ENCODE measurements around the gene UBALD2. TPM values are rescaled to one million over a fixed set of nuclear protein-coding genes. Genes with fewer than 3 reads are reported as not detected.
"Not testable (repeated sequence)": the region's sequence is repeated elsewhere in the genome, so short reads cannot be mapped to it uniquely, and the experiment has no call there.

UBALD2 gene
- 10 to 100 TPM; 25.8 to 30.2 TPM for total RNA-seq
- polyA plus RNA-seq, result 10 to 100 TPM; 23.2 to 27.7 TPM
- long read RNA-seq, donor 1, partial matches to known transcripts, result 0 of 1 reads
- long read RNA-seq, donor 1, other reads (novel, unspliced or antisense), result 1 of 1 reads
- long read RNA-seq, donor 2, transcript UBALD2-201 (3 exons, 1,593 nt), result major isoform, 5 of 7 reads
- long read RNA-seq, donor 2, partial matches to known transcripts, result 0 of 7 reads
- long read RNA-seq, donor 2, other reads (novel, unspliced or antisense), result 2 of 7 reads

DNA sequence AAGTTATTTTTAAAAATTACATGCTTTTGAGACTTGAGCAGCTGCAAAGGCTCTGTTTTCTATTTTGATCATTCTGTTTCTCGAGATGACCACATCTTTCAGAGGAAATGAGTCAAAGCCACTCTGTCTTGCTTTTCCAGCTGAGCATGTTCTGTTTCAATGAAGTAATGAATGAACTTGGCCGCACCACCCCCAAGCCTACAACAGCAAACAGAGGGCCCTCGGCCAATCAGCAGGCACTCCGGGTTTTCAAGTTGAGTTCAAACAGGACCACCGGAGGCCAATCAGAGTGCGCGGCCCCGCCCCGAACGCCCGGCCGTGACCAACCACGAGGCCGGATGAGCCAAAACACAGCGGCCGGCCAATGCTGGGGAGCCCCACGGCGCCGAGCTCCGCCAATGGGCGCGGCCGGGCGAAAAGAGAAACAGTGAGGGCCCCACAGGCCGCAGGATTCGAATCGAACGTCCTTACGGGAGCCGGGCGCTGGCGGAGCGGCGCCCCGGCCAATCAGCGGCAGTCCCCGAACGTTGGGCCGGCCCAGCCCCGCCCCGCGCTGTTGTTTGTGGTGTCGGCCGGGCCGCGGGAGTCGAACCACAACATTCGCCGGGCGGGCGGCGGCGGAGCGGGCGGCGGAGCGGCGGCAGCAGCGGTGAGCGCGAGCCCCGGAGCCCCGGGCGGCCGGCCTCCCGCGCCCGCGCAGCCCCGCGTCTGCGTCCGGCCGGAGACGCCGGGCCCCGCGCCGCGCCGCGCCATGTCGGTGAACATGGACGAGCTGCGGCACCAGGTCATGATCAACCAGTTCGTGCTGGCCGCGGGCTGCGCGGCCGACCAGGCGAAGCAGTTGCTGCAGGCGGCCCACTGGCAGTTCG is at the start of gene UBALD2:
Gene UBALD2 (plus strand): TSS at position 594 of the 869 bp plus-strand sequence. CDS start 158 bp downstream, at position 752.
- ATAC-seq (ENCODE audit: low FRiP score) (peak; percentile 98), DNase-seq (peak; percentile 100)
- no peaks in the 10 kb centered on the region for H3K36me3 ChIP-seq (ENCODE audit: control insufficient read depth in 1 of 2, insufficient read depth in 2 of 2, low read length in 1 of 2)
- no peaks in the 10 kb centered on the region for H3K9me3 ChIP-seq (ENCODE audit: control insufficient read depth, low read length)
- no peaks in the 10 kb centered on the region for H3K27me3 ChIP-seq (ENCODE audit: control insufficient read depth in 1 of 2, insufficient read depth in 2 of 2, low read length in 1 of 2)
- no peaks in the 10 kb centered on the region for H3K4me1 ChIP-seq (ENCODE audit: control insufficient read depth in 1 of 2, insufficient read depth in 2 of 2, low read length in 2 of 2)
- H3K4me3 ChIP-seq (ENCODE audit: low read length in 2 of 2), result peak within 1 kb of the TSS; percentile 97 to 98
- peak within 1 kb of the TSS; percentile 47 to 89 for H3K27ac ChIP-seq (ENCODE audit: low read depth in 1 of 2, low read length in 2 of 2)
- intact Hi-C loops (cut with DNase I), result no loop called here
- WGBS, 2 donors, result 0% methylated on average over 46 to 94 of the region's 94 CpGs

DNA sequence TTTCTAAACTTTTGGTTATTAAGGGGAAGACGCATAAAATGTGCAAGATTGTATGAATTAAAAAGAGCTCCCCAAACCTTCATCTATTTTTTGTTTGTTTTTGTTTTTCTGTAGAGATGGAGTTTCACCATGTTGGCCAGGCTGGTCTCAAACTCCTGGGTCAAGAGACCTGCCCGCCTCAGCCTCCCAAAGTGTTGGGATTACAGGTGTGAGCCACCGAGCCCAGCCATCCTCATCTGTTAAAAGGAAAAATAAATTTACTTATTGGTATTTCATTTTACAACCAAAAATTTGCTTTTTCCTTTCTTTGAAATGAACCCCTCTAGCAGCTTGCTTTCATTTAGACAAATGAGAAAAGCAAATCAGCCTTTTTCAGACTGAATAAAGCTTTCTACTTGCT is 48.1 kb upstream of the UBALD2 start:
- WGBS, 2 donors, result 97 to 98% methylated on average over 3 of the region's 3 CpGs
- Histone ChIP-seq H3K36me3 (ENCODE audit: control insufficient read depth in 1 of 2, insufficient read depth in 2 of 2, low read length in 1 of 2) (no peaks in the 10 kb centered on the region), H3K4me1 (ENCODE audit: control insufficient read depth in 1 of 2, insufficient read depth in 2 of 2, low read length in 2 of 2) (no peaks in the 10 kb centered on the region), H3K27me3 (ENCODE audit: control insufficient read depth in 1 of 2, insufficient read depth in 2 of 2, low read length in 1 of 2) (no peaks in the 10 kb centered on the region), H3K27ac (ENCODE audit: low read depth in 1 of 2, low read length in 2 of 2) (no peak overlapping the region), H3K4me3 (ENCODE audit: low read length in 2 of 2) (no peak overlapping the region), H3K9me3 (ENCODE audit: control insufficient read depth, low read length) (no peaks in the 10 kb centered on the region)
- no peak for ATAC-seq (ENCODE audit: low FRiP score)
- intact Hi-C loops (cut with DNase I), result no loop called here
- no peak for DNase-seq

GRCh38 chr17:76219670-76220383 is 45.3 kb upstream of the UBALD2 start:
- Histone ChIP-seq H3K27me3 (ENCODE audit: control insufficient read depth in 1 of 2, insufficient read depth in 2 of 2, low read length in 1 of 2) (no peaks in the 10 kb centered on the region), H3K4me3 (ENCODE audit: low read length in 2 of 2) (no peak overlapping the region), H3K27ac (ENCODE audit: low read depth in 1 of 2, low read length in 2 of 2) (no peak overlapping the region), H3K4me1 (ENCODE audit: control insufficient read depth in 1 of 2, insufficient read depth in 2 of 2, low read length in 2 of 2) (no peaks in the 10 kb centered on the region), H3K9me3 (ENCODE audit: control insufficient read depth, low read length) (no peaks in the 10 kb centered on the region), H3K36me3 (ENCODE audit: control insufficient read depth in 1 of 2, insufficient read depth in 2 of 2, low read length in 1 of 2) (no peaks in the 10 kb centered on the region)
- intact Hi-C loops (cut with DNase I), result no loop called here
- WGBS, 2 donors, result 95% methylated on average over 7 of the region's 7 CpGs
- ATAC-seq (ENCODE audit: low FRiP score) (no peak), DNase-seq (no peak)

- intact Hi-C loops (cut with DNase I), result no loop called here
- Histone ChIP-seq H3K9me3 (ENCODE audit: control insufficient read depth, low read length) (no peaks in the 10 kb centered on the region), H3K27ac (ENCODE audit: low read depth in 1 of 2, low read length in 2 of 2) (no peak overlapping the region), H3K4me3 (ENCODE audit: low read length in 2 of 2) (no peak overlapping the region), H3K36me3 (ENCODE audit: control insufficient read depth in 1 of 2, insufficient read depth in 2 of 2, low read length in 1 of 2) (no peaks in the 10 kb centered on the region), H3K27me3 (ENCODE audit: control insufficient read depth in 1 of 2, insufficient read depth in 2 of 2, low read length in 1 of 2) (no peaks in the 10 kb centered on the region), H3K4me1 (ENCODE audit: control insufficient read depth in 1 of 2, insufficient read depth in 2 of 2, low read length in 2 of 2) (no peaks in the 10 kb centered on the region)
- 98% methylated on average over 1 of the region's 1 CpG for WGBS, 2 donors
- DNase-seq, result no peak
- ATAC-seq (ENCODE audit: low FRiP score), result no peak
Measured at GRCh38 chr17:76223802-76224201, 41.3 kb upstream of the UBALD2 start.

DNA sequence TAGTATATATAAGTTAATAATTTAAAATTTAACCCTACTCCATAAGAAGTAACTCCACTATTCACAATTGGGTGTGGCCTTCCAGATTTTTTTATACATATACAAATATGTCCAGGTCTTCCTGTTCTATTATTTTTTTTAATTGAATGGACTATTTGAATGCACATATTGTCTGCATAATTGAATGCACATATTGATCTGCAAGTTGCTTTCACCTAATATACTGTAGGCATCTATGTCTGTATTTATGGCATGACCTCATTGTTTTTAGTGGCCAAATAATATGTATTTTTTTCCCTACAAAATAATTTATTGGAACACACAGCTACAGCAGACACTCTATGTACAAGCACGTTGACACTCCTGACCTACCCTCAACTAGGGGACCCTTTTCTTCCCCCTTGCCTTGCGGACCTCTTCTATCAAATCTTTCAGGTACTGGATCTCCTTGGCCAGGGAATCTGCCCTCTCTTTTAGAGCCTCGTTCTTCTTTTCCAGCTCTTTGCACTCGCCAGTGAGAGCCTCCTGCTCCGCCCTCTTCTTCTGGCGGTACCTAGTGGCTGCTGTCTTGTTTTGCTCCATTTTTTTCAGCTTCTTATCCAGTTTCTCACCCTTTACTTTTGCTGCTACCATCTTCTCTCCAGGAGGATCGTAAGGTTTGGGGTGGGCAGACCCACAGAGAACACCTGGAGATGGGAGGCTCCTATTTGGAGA is 39.6 kb upstream of the UBALD2 start:
- H3K9me3 ChIP-seq (ENCODE audit: control insufficient read depth, low read length); intact Hi-C loops (cut with DNase I); DNase-seq; H3K27me3 ChIP-seq (ENCODE audit: control insufficient read depth in 1 of 2, insufficient read depth in 2 of 2, low read length in 1 of 2); H3K36me3 ChIP-seq (ENCODE audit: control insufficient read depth in 1 of 2, insufficient read depth in 2 of 2, low read length in 1 of 2); H3K27ac ChIP-seq (ENCODE audit: low read depth in 1 of 2, low read length in 2 of 2); H3K4me1 ChIP-seq (ENCODE audit: control insufficient read depth in 1 of 2, insufficient read depth in 2 of 2, low read length in 2 of 2); H3K4me3 ChIP-seq (ENCODE audit: low read length in 2 of 2); ATAC-seq (ENCODE audit: low FRiP score): not testable (repeated sequence)
- 73 to 78% methylated on average over 7 of the region's 7 CpGs for WGBS, 2 donors

DNA sequence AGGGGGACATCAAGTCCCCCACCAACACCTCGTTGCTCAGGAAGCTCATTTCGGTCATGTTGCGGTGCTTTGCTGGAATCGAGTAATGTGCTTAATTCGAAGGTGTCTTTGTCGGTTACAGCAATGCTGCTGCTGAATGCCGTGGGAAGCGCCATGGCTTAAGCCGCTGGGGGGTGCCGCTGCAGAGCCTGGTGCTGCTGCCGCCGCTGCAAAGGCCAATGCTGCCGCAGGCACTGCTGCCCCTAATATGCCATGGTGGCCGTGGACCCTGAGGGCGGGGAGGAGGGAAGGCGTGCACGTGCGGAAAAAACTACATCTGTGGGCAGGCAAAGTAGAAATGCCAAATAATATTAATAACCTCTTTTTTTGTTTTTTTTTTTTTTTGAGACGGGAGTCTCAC is 38.4 kb upstream of the UBALD2 start:
- H3K36me3 ChIP-seq (ENCODE audit: control insufficient read depth in 1 of 2, insufficient read depth in 2 of 2, low read length in 1 of 2); H3K27ac ChIP-seq (ENCODE audit: low read depth in 1 of 2, low read length in 2 of 2); H3K4me3 ChIP-seq (ENCODE audit: low read length in 2 of 2); ATAC-seq (ENCODE audit: low FRiP score); DNase-seq; H3K4me1 ChIP-seq (ENCODE audit: control insufficient read depth in 1 of 2, insufficient read depth in 2 of 2, low read length in 2 of 2); H3K9me3 ChIP-seq (ENCODE audit: control insufficient read depth, low read length); H3K27me3 ChIP-seq (ENCODE audit: control insufficient read depth in 1 of 2, insufficient read depth in 2 of 2, low read length in 1 of 2); intact Hi-C loops (cut with DNase I): not testable (repeated sequence)
- 88 to 91% methylated on average over 19 of the region's 19 CpGs for WGBS, 2 donors

GRCh38 chr17:76232342-76232741 is 32.8 kb upstream of the UBALD2 start:
- Histone ChIP-seq H3K27ac (ENCODE audit: low read depth in 1 of 2, low read length in 2 of 2) (no peak overlapping the region), H3K27me3 (ENCODE audit: control insufficient read depth in 1 of 2, insufficient read depth in 2 of 2, low read length in 1 of 2) (no peaks in the 10 kb centered on the region), H3K36me3 (ENCODE audit: control insufficient read depth in 1 of 2, insufficient read depth in 2 of 2, low read length in 1 of 2) (no peaks in the 10 kb centered on the region), H3K4me1 (ENCODE audit: control insufficient read depth in 1 of 2, insufficient read depth in 2 of 2, low read length in 2 of 2) (no peaks in the 10 kb centered on the region), H3K9me3 (ENCODE audit: control insufficient read depth, low read length) (no peaks in the 10 kb centered on the region), H3K4me3 (ENCODE audit: low read length in 2 of 2) (no peak overlapping the region)
- 81 to 85% methylated on average over 2 of the region's 2 CpGs for WGBS, 2 donors
- intact Hi-C loops (cut with DNase I), result no loop called here
- DNase-seq (no peak), ATAC-seq (ENCODE audit: low FRiP score) (no peak)

- intact Hi-C loops (cut with DNase I), result no loop called here
- Histone ChIP-seq H3K27ac (ENCODE audit: low read depth in 1 of 2, low read length in 2 of 2) (no peak overlapping the region), H3K27me3 (ENCODE audit: control insufficient read depth in 1 of 2, insufficient read depth in 2 of 2, low read length in 1 of 2) (no peaks in the 10 kb centered on the region), H3K36me3 (ENCODE audit: control insufficient read depth in 1 of 2, insufficient read depth in 2 of 2, low read length in 1 of 2) (no peaks in the 10 kb centered on the region), H3K4me1 (ENCODE audit: control insufficient read depth in 1 of 2, insufficient read depth in 2 of 2, low read length in 2 of 2) (no peaks in the 10 kb centered on the region), H3K4me3 (ENCODE audit: low read length in 2 of 2) (no peak overlapping the region), H3K9me3 (ENCODE audit: control insufficient read depth, low read length) (no peaks in the 10 kb centered on the region)
- 88% methylated on average over 6 of the region's 6 CpGs for WGBS, 2 donors
- no peak for ATAC-seq (ENCODE audit: low FRiP score)
- DNase-seq, result no peak
Measured at GRCh38 chr17:76233588-76234353, 31.4 kb upstream of the UBALD2 start.

Measured in aorta (tissue), 5 donors.